ENCODE data around the gene ID4.

- TF ChIP-seq CTCF (IDR thresholded peaks at IDR 0.05) (no peak), POLR2A (IDR thresholded peaks at IDR 0.05) (no peak)
Observed at GRCh38 chr6:19806971-19807396, 30.2 kb upstream of the ID4 start.

Data from vagina (tissue), 2 donors.